GM21447 (cell line): Measurements from ENCODE around the gene NFYB.
"Not testable (repeated sequence)": the region's sequence is repeated elsewhere in the genome, so short reads cannot be mapped to it uniquely, and the experiment has no call there.

Experiments
- ATAC-seq: cut with Tn5 transposase; IDR thresholded peaks from one replicate; pipeline ENCODE4 v1.9.1; 2021; ENCODE audit not compliant: unreplicated experiment

Gene NFYB

GRCh38 chr12:104163028-104163427 lies 25.0 kb upstream of the NFYB start:
- ATAC-seq, result not testable (repeated sequence)

GRCh38 chr12:104155711-104156555 lies 17.9 kb upstream of the NFYB start:
- no peak for ATAC-seq

DNA sequence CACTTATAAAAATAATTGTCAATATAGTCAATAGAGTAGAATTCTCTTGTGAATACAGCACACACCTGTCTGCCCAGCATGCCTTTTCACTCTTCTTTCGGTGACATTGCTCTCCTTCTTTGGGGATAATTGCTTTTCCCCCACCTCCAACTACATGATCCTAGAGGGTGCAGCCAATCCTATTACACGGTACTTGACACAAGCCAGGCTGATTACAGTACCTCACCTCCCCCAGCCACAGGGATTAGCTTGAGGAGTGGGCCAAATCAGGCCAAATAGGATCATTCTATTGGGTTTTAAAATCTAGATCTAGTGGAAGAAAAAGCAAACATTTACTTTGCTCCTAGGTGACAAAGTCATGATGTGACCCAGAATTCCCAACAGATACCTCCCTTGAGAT lies 16.8 kb upstream of the NFYB start:
- ATAC-seq, result no peak

DNA sequence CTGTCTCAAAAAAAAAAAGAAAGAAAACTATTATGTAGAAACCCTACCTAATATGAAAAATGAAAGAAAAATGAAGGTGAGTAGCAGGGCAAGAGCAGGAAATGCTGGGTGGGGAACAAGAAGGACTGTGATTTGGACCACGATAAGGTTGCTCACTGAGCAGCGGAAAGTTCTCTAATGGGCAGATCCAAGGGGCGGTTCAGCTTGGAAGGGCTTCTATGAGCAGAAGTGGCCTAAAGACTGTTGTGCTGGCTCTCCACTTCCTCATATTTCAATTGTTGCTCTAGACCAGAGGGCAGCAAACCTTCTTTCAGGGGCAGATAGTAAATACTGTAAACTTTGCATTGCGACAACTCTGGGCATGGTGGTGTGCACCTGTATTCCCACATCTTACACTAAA lies 16.3 kb upstream of the NFYB start:
- no peak for ATAC-seq

DNA sequence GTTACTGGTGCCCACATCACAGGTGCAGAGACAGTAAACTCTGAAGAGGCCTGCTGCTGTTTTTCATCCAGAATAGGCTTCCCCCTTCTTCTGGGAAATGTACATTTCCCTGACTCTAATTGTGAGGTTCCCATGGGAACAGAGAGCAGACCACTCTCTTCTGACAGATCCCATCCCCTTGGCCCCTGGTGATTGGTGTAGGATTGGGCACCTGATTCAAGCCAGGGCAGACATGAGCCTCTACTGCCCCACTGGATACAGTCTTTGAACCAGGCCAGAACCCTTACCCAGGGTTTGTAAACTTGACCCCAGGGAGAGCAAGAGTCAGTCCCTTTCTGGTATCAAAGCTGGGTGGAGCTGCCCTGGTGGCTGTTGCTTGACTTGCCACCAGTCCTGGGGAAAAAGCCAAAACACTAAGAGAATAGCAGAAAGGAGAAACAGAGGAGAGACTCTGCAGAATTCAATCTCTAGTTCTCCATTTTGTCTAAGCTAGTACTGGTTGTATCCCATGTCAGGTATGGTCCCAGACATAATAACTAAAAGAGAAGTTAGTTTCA lies 14.8 kb upstream of the NFYB start:
- no peak for ATAC-seq

- ATAC-seq, result no peak
Observed at GRCh38 chr12:104150416-104150815, 12.4 kb upstream of the NFYB start.

GRCh38 chr12:104147346-104147745 lies 9.3 kb upstream of the NFYB start:
- no peak for ATAC-seq

DNA sequence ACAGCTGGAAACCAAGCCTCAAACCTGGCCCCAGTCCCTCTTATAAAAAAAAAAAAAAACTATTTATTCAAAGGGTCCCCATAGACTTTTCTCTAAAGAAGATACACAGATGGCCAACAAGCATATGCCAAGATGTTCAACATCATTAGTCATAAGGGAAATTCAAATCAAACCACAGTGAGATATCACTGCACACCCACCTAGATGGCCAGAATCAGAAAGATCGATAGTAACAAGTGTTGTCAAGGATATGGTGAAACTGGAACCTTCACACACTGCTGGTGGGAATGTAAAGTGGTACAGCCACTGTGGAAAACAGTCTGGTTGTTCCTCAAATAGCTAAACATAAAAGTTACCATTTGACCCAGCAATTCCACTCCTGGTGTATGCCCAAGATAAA lies 5.9 kb upstream of the NFYB start:
- ATAC-seq, result no peak

DNA sequence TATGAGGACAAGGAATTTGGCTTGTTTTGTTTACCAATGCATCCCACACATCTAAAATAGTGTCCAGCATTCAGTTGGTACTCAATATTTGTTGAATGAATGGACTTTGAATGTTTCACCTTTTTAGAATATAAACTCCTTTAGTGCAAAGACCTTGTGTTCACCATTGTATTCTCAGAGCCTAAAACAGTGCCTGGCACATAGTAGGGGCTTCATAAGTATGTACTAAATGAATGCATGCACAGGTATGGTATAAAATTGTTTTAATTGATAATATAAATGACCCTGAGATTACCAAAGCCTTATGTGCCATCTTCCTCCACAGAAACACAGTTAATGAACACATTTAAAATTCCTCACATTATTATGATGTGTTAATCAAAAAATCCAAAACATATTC lies 5.0 kb upstream of the NFYB start:
- ATAC-seq, result no peak

- no peak for ATAC-seq
Observed at GRCh38 chr12:104142543-104142942, 4.5 kb upstream of the NFYB start.

DNA sequence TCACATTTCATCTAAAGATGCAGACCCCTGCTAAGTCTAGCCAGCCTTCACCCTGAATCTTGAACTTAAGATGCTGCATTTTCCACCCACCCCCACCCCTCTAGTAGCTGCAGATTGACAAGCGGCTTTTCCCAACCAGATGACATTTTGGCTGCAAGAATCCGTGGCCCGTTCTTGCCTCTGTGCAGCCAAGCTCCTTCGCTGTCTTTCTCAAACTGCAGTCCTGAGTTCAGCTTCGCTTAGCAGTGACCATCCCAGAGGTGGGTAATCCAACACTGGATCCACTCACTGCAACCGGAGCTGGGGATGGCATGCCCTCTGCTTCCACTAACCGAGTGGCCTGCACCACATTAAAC lies 765 bp upstream of the NFYB start:
- ATAC-seq, result no peak

GRCh38 chr12:104137001-104137901 lies 759 bp downstream of the NFYB start:
- peak; percentile 40 for ATAC-seq

DNA sequence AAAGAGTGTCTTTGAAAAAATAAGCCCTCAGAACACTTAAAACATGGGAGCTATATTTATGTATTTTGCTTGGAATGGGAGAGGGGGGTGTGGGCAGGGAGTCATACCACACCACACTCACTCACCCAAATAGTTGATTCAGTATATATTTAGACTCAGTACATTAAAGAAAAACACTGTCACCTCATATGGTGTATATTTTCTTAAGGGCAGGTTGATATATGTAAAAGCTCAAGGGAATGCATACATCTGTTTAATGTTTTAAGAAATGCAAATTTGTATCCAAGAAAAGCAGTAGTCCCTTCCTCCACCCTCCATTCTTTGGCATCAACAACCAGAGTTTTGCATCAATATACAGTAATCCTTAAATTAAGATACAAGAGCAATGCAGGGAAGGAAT lies 1.4 kb downstream of the NFYB start:
- ATAC-seq, result no peak

- no peak for ATAC-seq
Observed at GRCh38 chr12:104134882-104135281, 3.1 kb downstream of the NFYB start.

DNA sequence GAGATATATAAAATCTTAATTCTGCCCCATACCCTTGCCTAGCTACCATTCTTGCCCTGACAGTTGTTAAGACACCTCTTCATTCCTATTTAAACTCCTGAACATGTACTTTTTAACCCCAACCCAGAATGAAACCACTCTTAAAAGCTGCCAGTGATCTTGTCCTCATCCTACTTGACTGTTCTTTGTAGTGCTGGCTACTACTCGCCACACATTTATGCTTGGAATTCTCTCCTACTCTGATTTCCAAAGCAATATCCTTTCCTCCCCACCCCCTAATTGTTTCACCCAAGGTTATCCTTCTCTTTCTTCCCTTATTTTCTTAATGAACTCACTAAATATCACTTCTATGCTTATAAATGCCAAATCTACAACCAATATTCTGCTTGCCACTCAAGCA lies 4.1 kb downstream of the NFYB start:
- no peak for ATAC-seq

GRCh38 chr12:104133321-104133720 lies 4.7 kb downstream of the NFYB start:
- no peak for ATAC-seq

GRCh38 chr12:104132351-104132956 lies 5.6 kb downstream of the NFYB start:
- no peak for ATAC-seq

DNA sequence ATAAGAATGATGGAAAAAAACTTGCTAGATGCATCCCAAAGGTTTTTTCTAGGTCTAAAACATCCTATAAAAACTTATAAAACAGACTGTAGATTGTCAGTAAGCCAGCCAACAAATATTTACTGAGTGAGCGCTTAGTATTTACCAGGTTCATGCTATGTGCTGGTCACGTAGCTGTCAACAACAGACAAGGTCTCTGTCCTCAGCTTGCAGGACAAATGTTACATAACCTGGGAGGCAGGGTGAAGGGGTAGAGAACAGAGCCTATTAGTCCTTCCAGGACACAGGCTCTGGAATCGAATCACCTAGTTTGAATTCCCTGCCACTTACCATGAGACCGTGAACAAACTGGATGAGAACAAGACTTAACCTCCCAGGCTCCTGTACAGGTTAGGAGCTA lies 6.4 kb downstream of the NFYB start:
- no peak for ATAC-seq

- no peak for ATAC-seq
Observed at GRCh38 chr12:104130760-104131159, 7.2 kb downstream of the NFYB start.

DNA sequence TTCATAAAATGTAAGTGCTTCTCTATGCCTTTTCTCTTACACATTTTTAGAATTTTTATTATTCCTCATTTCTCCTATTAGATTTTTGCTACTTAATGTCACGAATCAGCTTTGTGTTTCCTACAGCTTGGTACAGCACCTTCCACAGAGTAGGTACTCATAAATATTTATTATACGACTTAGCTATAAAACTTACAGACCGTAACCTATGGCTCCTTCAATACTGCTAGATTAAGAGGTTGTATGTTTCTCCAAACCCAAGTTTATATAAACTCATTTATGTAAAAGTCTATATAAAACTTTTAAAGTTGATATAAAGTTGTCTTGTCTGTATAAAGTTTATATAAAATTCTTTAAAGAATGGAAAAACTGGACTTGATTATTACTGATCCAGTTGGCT lies 11.5 kb downstream of the NFYB start:
- ATAC-seq, result no peak

DNA sequence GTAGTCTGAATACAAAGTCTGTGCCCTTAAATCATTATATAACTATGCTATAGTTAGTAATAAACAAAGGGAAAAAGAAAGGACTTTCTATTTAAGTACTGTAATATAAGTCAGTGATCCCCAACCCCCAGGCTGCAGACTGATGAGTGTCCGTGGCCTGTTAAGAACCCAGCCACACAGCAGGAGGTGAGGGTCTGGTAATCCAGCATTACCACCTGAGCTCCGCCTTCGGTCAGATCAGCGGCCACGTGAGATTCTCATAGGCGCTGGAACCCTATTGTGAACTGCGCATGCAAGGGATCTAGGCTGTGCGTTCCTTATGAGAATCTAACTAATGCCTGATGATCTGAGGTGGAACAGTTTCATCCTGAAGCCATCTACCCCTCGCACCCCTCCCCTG lies 15.7 kb downstream of the NFYB start:
- no peak for ATAC-seq

DNA sequence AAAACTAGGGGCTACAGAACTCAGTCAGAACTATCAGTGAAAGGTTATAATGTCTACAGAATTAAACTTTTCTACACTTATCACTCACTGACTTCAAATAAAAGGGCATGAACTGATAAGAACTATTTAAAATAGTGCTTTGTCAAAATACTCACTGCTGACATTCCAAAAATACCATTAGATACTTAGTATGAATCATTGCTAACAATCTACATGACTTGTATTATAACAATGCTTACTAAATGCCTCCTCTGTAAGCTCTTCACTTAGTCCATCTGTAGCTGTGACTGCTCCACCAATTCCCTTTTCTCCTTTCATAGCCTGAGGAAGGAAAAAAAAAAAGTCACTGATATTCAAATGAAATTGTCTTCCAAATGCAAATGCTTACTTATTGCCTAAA lies 17.0 kb downstream of the NFYB start:
- ATAC-seq, result no peak
